NOMO-1 treated with DMSO at 0.1 percent for 48 hours (cell line): ENCODE measurements around the gene C9orf40.

Experiments
- DNase-seq: peaks from one replicate; lab custom pipeline; 2025; ENCODE audit not compliant: unreplicated experiment; lab: John Stamatoyannopoulos, UW

C9orf40 gene

DNA sequence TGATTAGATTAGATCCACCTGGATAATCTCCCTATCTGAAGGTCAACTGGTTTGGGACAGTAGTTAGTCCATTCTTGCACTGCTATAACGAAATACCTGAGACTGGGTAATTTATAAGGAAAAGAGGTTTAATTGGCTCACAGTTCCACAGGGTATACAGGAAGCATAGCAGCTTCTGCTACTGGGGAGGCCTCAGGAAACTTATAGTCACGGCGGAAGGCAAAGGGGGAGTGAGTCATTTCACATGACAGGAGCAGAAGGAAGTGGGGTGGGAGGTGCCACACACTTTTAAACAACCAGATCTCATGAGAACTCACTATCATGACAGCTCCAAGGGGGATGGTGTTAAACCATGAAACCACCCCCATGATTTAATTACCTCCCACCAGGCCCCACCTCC, 9.9 kb downstream of the C9orf40 start:
- DNase-seq, result no peak

GRCh38 chr9:74940600-74940999, 12.1 kb downstream of the C9orf40 start:
- no peak for DNase-seq

DNA sequence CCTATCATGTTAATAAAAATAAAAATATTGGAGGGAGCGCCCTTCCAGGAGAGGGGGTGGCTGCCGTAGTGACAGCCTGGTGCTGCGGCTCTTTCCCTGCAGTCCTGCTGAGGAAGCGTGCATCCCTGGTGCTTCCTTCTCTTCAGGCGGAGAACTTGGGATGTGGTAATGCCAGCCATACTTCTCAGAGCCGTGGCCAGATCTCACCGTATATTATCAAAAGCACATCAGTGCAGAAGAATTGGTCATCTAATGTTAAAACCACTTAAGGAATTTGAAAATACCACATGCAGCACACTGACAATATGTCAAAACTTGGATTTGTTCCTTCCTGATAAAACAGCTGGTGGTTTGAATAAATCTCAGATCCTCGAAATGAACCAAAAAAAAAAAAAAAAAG, 17.7 kb downstream of the C9orf40 start:
- no peak for DNase-seq

- DNase-seq, result no peak
Measured at GRCh38 chr9:74921737-74922136, 31.0 kb downstream of the C9orf40 start.

DNA sequence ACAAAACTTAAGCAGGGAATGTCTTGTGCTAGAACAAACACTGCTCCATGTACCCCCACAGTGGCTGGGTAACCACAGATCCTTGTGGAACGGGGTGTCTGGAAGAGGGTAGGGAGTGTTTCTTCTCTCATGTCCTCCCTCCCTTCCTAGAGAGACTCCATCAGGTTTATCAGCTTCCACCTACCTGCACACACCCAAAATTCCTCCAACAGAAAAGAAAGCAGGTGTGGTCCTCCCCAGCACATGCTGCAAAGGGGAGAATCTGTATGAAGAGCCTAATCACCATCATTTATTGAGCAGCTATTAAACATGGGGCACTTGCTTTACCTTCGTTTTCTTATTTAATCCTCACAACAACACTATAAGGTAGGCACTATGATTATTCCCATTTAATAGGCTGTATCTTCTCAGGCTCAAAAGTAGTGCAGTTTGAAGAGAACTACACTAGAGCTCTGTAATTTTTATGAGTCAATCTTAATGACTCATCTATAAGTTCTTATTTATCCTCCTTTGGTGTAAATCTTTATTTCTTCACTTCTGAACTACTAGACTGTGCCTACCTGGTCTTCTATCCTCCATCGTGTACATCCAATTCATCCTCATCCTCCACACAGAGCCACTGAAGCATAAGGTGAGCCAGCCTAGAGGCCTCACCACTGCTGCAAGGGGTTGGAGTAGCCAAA, 31.6 kb downstream of the C9orf40 start:
- DNase-seq, result no peak

DNA sequence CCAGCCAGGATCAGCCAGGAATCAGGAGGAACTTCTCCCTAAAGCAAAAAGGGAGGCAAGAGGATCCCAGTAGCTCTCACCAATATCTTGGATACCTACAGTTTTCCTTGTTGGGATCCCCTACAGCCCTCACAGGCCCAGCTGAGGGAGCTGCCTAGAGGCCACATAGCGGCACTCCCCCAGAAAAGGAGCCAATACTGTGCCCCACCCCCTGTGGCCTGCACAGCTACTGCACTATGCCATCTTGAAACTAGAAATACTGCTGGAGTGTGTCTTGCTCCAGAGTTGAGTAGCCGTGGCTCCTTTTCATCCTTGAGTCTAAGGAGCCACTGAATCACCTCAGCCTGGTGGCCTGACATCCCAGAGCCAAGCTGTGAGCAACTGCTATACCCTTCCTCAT, 42.7 kb downstream of the C9orf40 start:
- DNase-seq, result no peak

GRCh38 chr9:74908665-74909064, 44.0 kb downstream of the C9orf40 start:
- no peak for DNase-seq

DNA sequence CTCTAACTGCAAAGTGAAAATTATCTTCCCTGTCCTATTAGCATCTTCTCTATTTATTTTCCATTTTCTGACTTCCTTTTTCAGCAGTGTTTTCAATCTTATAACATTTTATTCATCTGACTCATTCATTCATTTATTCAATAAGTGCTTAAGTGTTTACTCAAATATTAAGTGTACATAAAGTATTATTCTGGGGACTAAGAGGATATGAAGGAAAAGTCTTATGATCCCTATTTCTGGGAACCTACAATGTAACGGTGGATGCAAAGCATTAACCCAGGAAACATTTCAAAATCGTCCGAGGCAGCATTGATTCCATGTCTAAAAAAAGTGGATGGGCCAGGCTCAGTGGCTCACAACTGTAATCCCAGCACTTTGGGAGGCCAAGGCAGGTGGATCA, 45.6 kb downstream of the C9orf40 start:
- no peak for DNase-seq

DNA sequence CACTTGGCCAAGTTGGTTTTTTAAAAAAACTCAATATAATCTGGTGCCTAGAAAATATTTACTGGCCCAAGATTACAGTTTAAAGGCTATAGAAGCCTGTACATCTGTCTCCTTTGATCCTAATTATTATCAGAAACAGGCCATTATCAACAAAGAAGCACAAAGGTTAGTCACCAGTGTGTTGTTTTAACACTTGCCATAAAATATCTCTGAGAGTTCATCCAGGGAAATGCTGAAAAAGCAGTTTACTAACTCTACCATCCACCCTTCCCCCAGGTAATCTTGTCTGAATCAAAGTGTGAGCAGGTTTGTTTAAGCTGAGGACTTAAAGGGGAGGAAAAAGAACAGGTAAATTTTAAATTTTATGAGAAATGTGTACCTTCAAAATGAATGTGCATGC, 51.7 kb downstream of the C9orf40 start:
- DNase-seq, result no peak
